ENCODE data around the gene SUSD6.

SUSD6 gene

DNA sequence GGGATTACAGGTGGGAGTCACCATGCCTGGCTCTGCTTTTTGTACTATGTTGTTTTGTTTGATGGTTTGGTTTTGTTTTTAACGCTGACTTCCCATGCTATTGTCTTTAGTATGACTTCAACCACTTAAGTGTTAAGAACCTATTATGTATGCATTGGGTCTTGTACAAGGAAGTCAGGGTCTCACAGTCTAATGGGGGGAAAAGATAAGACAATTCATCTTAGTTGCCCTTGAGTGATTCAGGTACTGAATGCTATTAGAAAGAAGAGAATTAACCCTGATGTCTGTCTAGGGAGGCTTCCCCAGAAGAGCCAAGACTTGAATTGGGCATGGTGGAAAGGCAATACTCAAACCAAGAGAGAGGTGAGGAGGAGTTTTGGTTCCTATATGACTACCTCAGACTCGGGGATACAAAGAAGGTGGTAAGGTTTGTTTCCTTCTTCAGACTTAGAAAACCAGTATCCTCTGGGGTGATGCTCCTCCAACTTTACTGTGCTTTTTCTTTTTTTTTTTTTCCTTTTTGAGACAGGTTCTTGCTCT is 64.6 kb downstream of the SUSD6 start:
- Histone ChIP-seq H4K20me1 (ENCODE audit: insufficient read depth, low read length) (no peaks in the 10 kb centered on the region), H3K4me3 (ENCODE audit: low read length) (no peak overlapping the region), H3K27me3 (replicated peaks; ENCODE audit: insufficient read depth, low read length) (no peaks in the 10 kb centered on the region), H3K4me1 (ENCODE audit: low read length) (peaks cover 22% of the 10 kb centered on the region), H3K79me2 (ENCODE audit: low read length) (peaks cover 70% of the 10 kb centered on the region), H3F3A (ENCODE audit: insufficient read depth, low read length) (peaks cover 8% of the 10 kb centered on the region), H3K4me2 (ENCODE audit: low read depth, low read length) (no peak overlapping the region), H3K36me3 (replicated peaks; ENCODE audit: insufficient read depth, low read length) (no peaks in the 10 kb centered on the region), H3K9ac (ENCODE audit: low read length) (no peak overlapping the region), H2AFZ (ENCODE audit: low read length) (no peak overlapping the region), H3K9me3 (replicated peaks; ENCODE audit: insufficient read depth, low read length) (no peaks in the 10 kb centered on the region), H3K27ac (ENCODE audit: low read length) (no peak overlapping the region), H3K9me2 (replicated peaks; ENCODE audit: insufficient read depth, low read length) (no peaks in the 10 kb centered on the region)
- TF ChIP-seq, protein P1, sequence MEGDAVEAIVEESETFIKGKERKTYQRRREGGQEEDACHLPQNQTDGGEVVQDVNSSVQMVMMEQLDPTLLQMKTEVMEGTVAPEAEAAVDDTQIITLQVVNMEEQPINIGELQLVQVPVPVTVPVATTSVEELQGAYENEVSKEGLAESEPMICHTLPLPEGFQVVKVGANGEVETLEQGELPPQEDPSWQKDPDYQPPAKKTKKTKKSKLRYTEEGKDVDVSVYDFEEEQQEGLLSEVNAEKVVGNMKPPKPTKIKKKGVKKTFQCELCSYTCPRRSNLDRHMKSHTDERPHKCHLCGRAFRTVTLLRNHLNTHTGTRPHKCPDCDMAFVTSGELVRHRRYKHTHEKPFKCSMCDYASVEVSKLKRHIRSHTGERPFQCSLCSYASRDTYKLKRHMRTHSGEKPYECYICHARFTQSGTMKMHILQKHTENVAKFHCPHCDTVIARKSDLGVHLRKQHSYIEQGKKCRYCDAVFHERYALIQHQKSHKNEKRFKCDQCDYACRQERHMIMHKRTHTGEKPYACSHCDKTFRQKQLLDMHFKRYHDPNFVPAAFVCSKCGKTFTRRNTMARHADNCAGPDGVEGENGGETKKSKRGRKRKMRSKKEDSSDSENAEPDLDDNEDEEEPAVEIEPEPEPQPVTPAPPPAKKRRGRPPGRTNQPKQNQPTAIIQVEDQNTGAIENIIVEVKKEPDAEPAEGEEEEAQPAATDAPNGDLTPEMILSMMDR (IDR thresholded peaks at IDR 0.05; ENCODE audit: low read length), result no peak
- no peak for TF ChIP-seq EZH2 (optimal IDR thresholded peaks at IDR 0.05; ENCODE audit: low read depth, low read length)
- TF ChIP-seq EZH2phosphoT487 (IDR thresholded peaks at IDR 0.05; ENCODE audit: low read length), result no peak
- DNase-seq, result no peak

DNA sequence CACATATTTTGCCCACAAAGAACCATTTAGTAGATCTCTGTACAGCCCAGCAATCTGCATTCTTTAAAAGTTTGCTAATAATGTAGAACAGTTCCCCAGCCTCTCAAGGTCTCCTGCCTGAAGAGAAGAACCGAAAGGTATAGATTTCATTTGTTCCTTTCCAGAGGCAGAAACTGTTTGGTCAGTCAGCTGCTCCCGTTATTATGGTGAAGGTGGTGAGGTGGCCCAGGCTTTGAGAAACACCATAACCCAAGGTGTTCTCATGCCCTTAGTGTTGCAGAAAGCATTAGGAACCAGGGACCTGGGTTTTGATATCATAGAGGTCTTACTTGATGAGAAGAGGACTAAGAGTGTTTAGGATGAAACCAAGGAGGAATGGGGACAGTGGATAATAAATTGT is 65.3 kb downstream of the SUSD6 start:
- Histone ChIP-seq H3K9me3 (replicated peaks; ENCODE audit: insufficient read depth, low read length) (no peaks in the 10 kb centered on the region), H3K9ac (ENCODE audit: low read length) (no peak overlapping the region), H3K36me3 (replicated peaks; ENCODE audit: insufficient read depth, low read length) (no peaks in the 10 kb centered on the region), H3K27me3 (replicated peaks; ENCODE audit: insufficient read depth, low read length) (no peaks in the 10 kb centered on the region), H3F3A (ENCODE audit: insufficient read depth, low read length) (peaks cover 8% of the 10 kb centered on the region), H2AFZ (ENCODE audit: low read length) (no peak overlapping the region), H3K27ac (ENCODE audit: low read length) (no peak overlapping the region), H3K79me2 (ENCODE audit: low read length) (peaks cover 67% of the 10 kb centered on the region), H4K20me1 (ENCODE audit: insufficient read depth, low read length) (no peaks in the 10 kb centered on the region), H3K4me1 (ENCODE audit: low read length) (peaks cover 22% of the 10 kb centered on the region), H3K4me3 (ENCODE audit: low read length) (no peak overlapping the region), H3K9me2 (replicated peaks; ENCODE audit: insufficient read depth, low read length) (no peaks in the 10 kb centered on the region), H3K4me2 (ENCODE audit: low read depth, low read length) (no peak overlapping the region)
- DNase-seq, result no peak
- TF ChIP-seq EZH2phosphoT487 (IDR thresholded peaks at IDR 0.05; ENCODE audit: low read length) (no peak), EZH2 (optimal IDR thresholded peaks at IDR 0.05; ENCODE audit: low read depth, low read length) (no peak)
- TF ChIP-seq, protein P1 (IDR thresholded peaks at IDR 0.05; ENCODE audit: low read length), result no peak

DNA sequence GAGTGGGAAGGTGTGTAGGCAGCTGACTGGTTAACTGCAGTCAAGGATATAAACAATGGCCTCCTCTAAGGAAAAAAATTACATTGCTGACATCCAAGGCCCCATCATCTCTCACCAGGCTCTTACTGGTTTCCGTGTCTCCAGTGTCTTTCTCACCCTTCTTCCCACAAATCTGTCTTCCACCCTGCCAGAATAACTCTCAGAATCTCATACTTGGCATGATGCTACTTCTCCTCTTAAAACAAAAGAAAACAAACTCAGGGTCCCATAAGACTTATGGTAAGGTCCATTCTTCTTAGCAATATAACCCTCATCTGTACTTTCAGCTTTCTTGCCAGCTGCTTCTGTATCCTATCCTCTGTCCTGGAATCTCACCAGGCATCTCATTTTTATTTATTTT is 68.9 kb downstream of the SUSD6 start:
- Histone ChIP-seq H3K27ac (ENCODE audit: low read length) (no peak overlapping the region), H3K4me2 (ENCODE audit: low read depth, low read length) (no peak overlapping the region), H3K4me1 (ENCODE audit: low read length) (peaks cover 10% of the 10 kb centered on the region; the same call in 1 of the 2 replicates), H3F3A (ENCODE audit: insufficient read depth, low read length) (no peaks in the 10 kb centered on the region), H3K9me3 (replicated peaks; ENCODE audit: insufficient read depth, low read length) (no peaks in the 10 kb centered on the region), H3K9ac (ENCODE audit: low read length) (no peak overlapping the region), H3K27me3 (replicated peaks; ENCODE audit: insufficient read depth, low read length) (no peaks in the 10 kb centered on the region), H2AFZ (ENCODE audit: low read length) (no peak overlapping the region), H3K4me3 (ENCODE audit: low read length) (no peak overlapping the region), H4K20me1 (ENCODE audit: insufficient read depth, low read length) (no peaks in the 10 kb centered on the region), H3K36me3 (replicated peaks; ENCODE audit: insufficient read depth, low read length) (no peaks in the 10 kb centered on the region), H3K79me2 (ENCODE audit: low read length) (peaks cover 67% of the 10 kb centered on the region), H3K9me2 (replicated peaks; ENCODE audit: insufficient read depth, low read length) (no peaks in the 10 kb centered on the region)
- TF ChIP-seq, protein P1 (IDR thresholded peaks at IDR 0.05; ENCODE audit: low read length), result no peak
- TF ChIP-seq EZH2phosphoT487 (IDR thresholded peaks at IDR 0.05; ENCODE audit: low read length) (no peak), EZH2 (optimal IDR thresholded peaks at IDR 0.05; ENCODE audit: low read depth, low read length) (no peak)
- no peak for DNase-seq

Data from MM.1S (cell line).